ENCODE measurements around the gene ERLIN1. TPM values are rescaled to one million over a fixed set of nuclear protein-coding genes. Genes with fewer than 3 reads are reported as not detected.

ERLIN1 gene
- total RNA-seq, 1 donor from 2014 or later: 16.6 TPM

Other genes with a start within 250 kb of the ERLIN1 start
- 1.4 and 1.5 TPM in 2 replicates for gene DNMBP, start 176.1 kb downstream of the ERLIN1 start, total RNA-seq
- gene CPN1, start 104.2 kb downstream of the ERLIN1 start, total RNA-seq: not detected in 2 replicates
- 38.3 and 43.6 TPM in 2 replicates for gene CHUK, start 43.6 kb upstream of the ERLIN1 start, total RNA-seq
- gene CWF19L1, start 81.6 kb upstream of the ERLIN1 start, total RNA-seq: 37.3 and 42.6 TPM in 2 replicates
- gene BLOC1S2, start 100.7 kb upstream of the ERLIN1 start, total RNA-seq: 65.7 and 66.5 TPM in 2 replicates
- not detected in 2 replicates for gene PKD2L1, start 144.2 kb upstream of the ERLIN1 start, total RNA-seq
- 194 TPM in 2 replicates for gene SCD, start 161.2 kb upstream of the ERLIN1 start, total RNA-seq